Measurements from ENCODE around the gene ZNRD2. TPM values are rescaled to one million over a fixed set of nuclear protein-coding genes. Genes with fewer than 3 reads are reported as not detected.

The ZNRD2 gene
- total and polyA plus RNA-seq, 10 of the 15 experiments (the other 5 are each of a cell fraction or from before 2014, with no cell fraction given), result 7.9 to 111 (median 55.4) TPM

DNA sequence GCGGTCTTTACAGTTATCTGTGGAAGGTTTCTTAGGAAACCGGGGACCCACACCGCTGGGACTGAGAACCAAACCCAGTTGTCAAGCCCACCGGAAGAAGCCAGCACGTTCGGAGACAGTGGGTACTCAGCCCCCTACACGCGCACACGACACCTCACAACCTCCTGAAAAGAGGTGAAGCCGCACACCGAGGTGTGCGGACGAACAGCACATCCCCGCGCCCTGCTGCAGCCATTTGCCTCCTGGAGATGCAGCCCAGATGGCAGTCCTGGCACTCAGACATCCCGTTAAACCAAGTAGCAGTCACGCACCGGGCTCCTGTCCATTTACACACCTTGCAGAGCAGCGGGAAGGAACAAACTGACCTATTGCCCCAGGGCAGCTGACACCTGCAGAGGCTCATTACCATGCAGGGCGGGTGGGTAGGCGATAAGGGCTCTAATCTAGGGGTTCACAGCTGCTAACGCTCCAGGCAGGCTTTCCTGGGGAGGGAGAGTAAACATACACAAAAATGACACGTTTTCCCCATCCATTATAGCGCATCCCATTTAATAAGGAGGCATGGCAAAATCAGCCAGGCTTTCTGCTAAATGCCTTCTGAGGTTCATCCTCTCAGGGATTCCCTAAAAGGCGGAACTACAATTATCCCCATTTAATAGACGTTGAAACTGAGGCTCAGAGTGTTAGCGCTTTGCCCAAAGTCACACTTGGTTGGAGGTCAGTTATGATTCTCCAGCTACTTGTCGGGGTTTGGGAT, 4.7 kb downstream of the ZNRD2 start (continued):
- no peak for TF ChIP-seq MTA2 (IDR thresholded peaks at IDR 0.05; ENCODE audit: low read depth)
- TF ChIP-seq HDGF (IDR thresholded peaks at IDR 0.05), result 0 out of 2 replicates have a peak, but pooled peaks have one; percentile 3
- TF ChIP-seq POLR2A (IDR thresholded peaks at IDR 0.05; ENCODE audit: low read depth, low read length), result peak; percentile 13
- peak; percentile 96; the same call in 1 of the 2 replicates for TF ChIP-seq SMARCA5 (IDR thresholded peaks at IDR 0.05)
- TF ChIP-seq RUNX3 (IDR thresholded peaks at IDR 0.05; ENCODE audit: low read length), result no peak

DNA sequence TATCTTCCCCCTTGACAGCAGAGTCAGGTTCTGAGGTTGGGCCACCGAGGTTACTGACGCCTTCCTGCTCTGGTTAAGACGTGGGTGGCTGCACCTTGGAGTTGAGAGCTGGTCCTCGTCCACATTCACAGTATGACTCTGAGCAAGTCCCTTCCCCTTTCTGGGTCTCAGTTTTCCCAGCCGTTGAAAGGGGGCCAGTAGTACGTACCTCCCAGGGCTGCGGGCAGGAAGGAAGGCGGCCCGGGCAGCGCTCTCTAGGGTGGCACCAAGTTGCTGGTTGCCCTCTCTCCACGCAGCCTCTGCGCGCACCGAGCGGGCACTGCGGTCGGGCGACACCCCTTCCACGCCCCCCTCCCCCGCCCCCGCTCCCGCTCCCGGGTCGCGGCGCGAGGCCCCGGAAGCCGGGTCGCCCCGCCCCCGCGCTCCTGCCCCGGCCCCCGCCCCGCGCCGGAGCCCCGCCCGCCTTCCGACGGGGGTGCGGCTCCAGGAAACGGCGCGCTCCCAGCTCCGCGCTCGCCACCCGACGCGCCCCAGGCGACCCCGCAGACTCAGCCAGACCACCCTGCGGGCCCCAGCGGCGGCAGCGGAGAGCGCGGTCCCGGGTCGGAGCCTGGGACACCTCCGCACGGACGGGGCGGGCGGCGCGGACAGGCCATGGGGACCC, 5.4 kb downstream of the ZNRD2 start, which contains the start of gene EHBP1L1:
Gene EHBP1L1 (plus strand): TSS at position 486 of the 664 bp plus-strand sequence. CDS start 250 bp downstream, outside the sequence.
- H3K27me3 ChIP-seq (replicated peaks in 1 of 2; ENCODE audit: control insufficient read depth in 2 of 2, insufficient read depth in 2 of 2, low read length in 1 of 2), result no peaks in the 10 kb centered on the region
- ATAC-seq, result peak; percentile 27
- H3K79me2 ChIP-seq (ENCODE audit: control insufficient read depth, insufficient read depth, low read length), result peaks cover 71% of the 10 kb centered on the region
- peak within 1 kb of the TSS; percentile 61 for H2AFZ ChIP-seq (ENCODE audit: control insufficient read depth, low read depth, low read length)
- intact Hi-C loops (cut with micrococcal nuclease; ENCODE audit: unreplicated experiment), result no loop called here
- in situ Hi-C loops (cut with MboI), result no loop called here
- H3K4me3 ChIP-seq, result peak within 1 kb of the TSS; percentile 97
- no TSS peak for BruUV-seq (replicated peaks)
- under 1% methylated on average over 37 of the region's 69 CpGs for WGBS (ENCODE audit: insufficient coverage, insufficient replicate concordance, low lambda C conversion rate, missing lambda C conversion rate)
- ChIA-PET CTCF (interaction anchor here (0.6 to 5.7 kb wide), 9 partner anchors 12 to 204 kb away, joined by 3 to 130 read pairs (median 4); partner anchors contain the start of gene KCNK7), RAD21 (ENCODE audit: unreplicated experiment) (interaction anchor here (0.9 to 4.0 kb wide), 8 partner anchors 12 to 87 kb away, joined by 4 to 132 read pairs (median 7); partner anchors contain the start of genes KCNK7, MAP3K11, PCNX3 and RELA), POLR2A (interaction anchor here (0.5 to 4.9 kb wide), 7 partner anchors 12 to 64 kb away, joined by 3 to 129 read pairs (median 7); partner anchors contain the start of genes MAP3K11 and PCNX3), SMC1A (ENCODE audit: uncharacterized antibody, unreplicated experiment) (interaction anchor here (0.6 to 4.2 kb wide), 5 partner anchors 12 to 39 kb away, joined by 3 to 93 read pairs (median 4); partner anchors contain the start of gene PCNX3)
- peak; percentile 70 for DNase-seq (ENCODE audit: low read depth, low spot score)
- no peaks in the 10 kb centered on the region for H3K9me3 ChIP-seq (replicated peaks; ENCODE audit: control insufficient read depth, insufficient read depth, low read length)
- peak within 1 kb of the TSS; percentile 88 for H3K9ac ChIP-seq (ENCODE audit: control insufficient read depth, insufficient read depth, low read length)
- H4K20me1 ChIP-seq (ENCODE audit: control insufficient read depth, insufficient read depth), result no peaks in the 10 kb centered on the region; the same call in 1 of the 2 replicates
- H3K27ac ChIP-seq (ENCODE audit: control insufficient read depth, insufficient read depth), result peak within 1 kb of the TSS; percentile 96
- peak within 1 kb of the TSS; percentile 100 for H3K4me2 ChIP-seq (ENCODE audit: control insufficient read depth, insufficient read depth)
- H3K36me3 ChIP-seq (ENCODE audit: control insufficient read depth in 2 of 2, insufficient read depth in 2 of 2, low read length in 1 of 2), result peaks cover 5 to 9% of the 10 kb centered on the region in 2 experiments; a peak in 3 of 4 replicates
- peaks cover 35% of the 10 kb centered on the region for H3K4me1 ChIP-seq (ENCODE audit: control insufficient read depth, insufficient read depth, low read length)
- FAIRE-seq, result peak; percentile 95
- no peak for TF ChIP-seq SMC3 (IDR thresholded peaks at IDR 0.05; ENCODE audit: borderline replicate concordance, low read length)
- TF ChIP-seq SIN3A (IDR thresholded peaks at IDR 0.05; ENCODE audit: low read depth, low read length), result peak; percentile 1; the same call in 1 of the 2 replicates
- peak; percentile 97 for TF ChIP-seq IKZF1 (conservative IDR thresholded peaks at IDR 0.05)
- no peak for TF ChIP-seq RBBP5 (conservative IDR thresholded peaks at IDR 0.05)
- TF ChIP-seq TCF12 (IDR thresholded peaks at IDR 0.05; ENCODE audit: low read depth, low read length), result peak; percentile 53; the same call in 1 of the 2 replicates
- TF ChIP-seq, protein P1, sequence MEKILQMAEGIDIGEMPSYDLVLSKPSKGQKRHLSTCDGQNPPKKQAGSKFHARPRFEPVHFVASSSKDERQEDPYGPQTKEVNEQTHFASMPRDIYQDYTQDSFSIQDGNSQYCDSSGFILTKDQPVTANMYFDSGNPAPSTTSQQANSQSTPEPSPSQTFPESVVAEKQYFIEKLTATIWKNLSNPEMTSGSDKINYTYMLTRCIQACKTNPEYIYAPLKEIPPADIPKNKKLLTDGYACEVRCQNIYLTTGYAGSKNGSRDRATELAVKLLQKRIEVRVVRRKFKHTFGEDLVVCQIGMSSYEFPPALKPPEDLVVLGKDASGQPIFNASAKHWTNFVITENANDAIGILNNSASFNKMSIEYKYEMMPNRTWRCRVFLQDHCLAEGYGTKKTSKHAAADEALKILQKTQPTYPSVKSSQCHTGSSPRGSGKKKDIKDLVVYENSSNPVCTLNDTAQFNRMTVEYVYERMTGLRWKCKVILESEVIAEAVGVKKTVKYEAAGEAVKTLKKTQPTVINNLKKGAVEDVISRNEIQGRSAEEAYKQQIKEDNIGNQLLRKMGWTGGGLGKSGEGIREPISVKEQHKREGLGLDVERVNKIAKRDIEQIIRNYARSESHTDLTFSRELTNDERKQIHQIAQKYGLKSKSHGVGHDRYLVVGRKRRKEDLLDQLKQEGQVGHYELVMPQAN (conservative IDR thresholded peaks at IDR 0.05), result 0 out of 2 replicates have a peak, but pooled peaks have one; percentile 10
- TF ChIP-seq POLR2AphosphoS5 (IDR thresholded peaks at IDR 0.05; ENCODE audit: low read length), result 0 out of 2 replicates have a peak, but pooled peaks have one; percentile 27
- no peak for TF ChIP-seq BMI1 (IDR thresholded peaks at IDR 0.05; ENCODE audit: borderline replicate concordance)
- TF ChIP-seq, protein P2, sequence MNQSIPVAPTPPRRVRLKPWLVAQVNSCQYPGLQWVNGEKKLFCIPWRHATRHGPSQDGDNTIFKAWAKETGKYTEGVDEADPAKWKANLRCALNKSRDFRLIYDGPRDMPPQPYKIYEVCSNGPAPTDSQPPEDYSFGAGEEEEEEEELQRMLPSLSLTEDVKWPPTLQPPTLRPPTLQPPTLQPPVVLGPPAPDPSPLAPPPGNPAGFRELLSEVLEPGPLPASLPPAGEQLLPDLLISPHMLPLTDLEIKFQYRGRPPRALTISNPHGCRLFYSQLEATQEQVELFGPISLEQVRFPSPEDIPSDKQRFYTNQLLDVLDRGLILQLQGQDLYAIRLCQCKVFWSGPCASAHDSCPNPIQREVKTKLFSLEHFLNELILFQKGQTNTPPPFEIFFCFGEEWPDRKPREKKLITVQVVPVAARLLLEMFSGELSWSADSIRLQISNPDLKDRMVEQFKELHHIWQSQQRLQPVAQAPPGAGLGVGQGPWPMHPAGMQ (IDR thresholded peaks at IDR 0.05; ENCODE audit: borderline replicate concordance), result no peak
- TF ChIP-seq PML (IDR thresholded peaks at IDR 0.05; ENCODE audit: low read length), result no peak
- TF ChIP-seq SREBF2 (IDR thresholded peaks at IDR 0.05; ENCODE audit: low read length), result no peak
- no peak for TF ChIP-seq ZSCAN29 (IDR thresholded peaks at IDR 0.05)
- peak; percentile 77 for TF ChIP-seq CBFB (IDR thresholded peaks at IDR 0.05; ENCODE audit: low read depth)
- TF ChIP-seq ATF7 (IDR thresholded peaks at IDR 0.05; ENCODE audit: low read depth), result peak; percentile 25; the same call in 1 of the 2 replicates
- TF ChIP-seq EGR1 (IDR thresholded peaks at IDR 0.05; ENCODE audit: borderline replicate concordance in 1 of 2, low read depth in 2 of 2, low read length in 2 of 2), result peak in 1 of 2 experiments; percentile 92; a peak in 2 of 3 replicates
- TF ChIP-seq SP1 (IDR thresholded peaks at IDR 0.05; ENCODE audit: low read depth, low read length), result peak; percentile 63
